ENCODE measurements around the gene AIG1. TPM values are rescaled to one million over a fixed set of nuclear protein-coding genes. Genes with fewer than 3 reads are reported as not detected.
A peak's percentile ranks its signal among the peaks of the same experiment; 100 is the strongest.

The AIG1 gene
- total RNA-seq, 4 donors from 2014 or later = 18.1 to 47.3 (median 22.9) TPM

- TF ChIP-seq CTCF (IDR thresholded peaks at IDR 0.05) = no peak
- DNase-seq (ENCODE audit: low spot score) = no peak
- no peak for ATAC-seq (ENCODE audit: low FRiP score)
These were observed 264.9 kb downstream of the AIG1 start for GRCh38 chr6:143325379-143326140.

- DNase-seq (ENCODE audit: low spot score) (no peak), ATAC-seq (ENCODE audit: low FRiP score) (no peak)
- no peak for TF ChIP-seq CTCF (IDR thresholded peaks at IDR 0.05)
These were observed 268.2 kb downstream of the AIG1 start for GRCh38 chr6:143328876-143329275.

GRCh38 chr6:143329323-143329722 lies 268.6 kb downstream of the AIG1 start:
- TF ChIP-seq CTCF (IDR thresholded peaks at IDR 0.05) = no peak

GRCh38 chr6:143331362-143331761 lies 270.7 kb downstream of the AIG1 start:
- no peak for TF ChIP-seq CTCF (IDR thresholded peaks at IDR 0.05)
- ATAC-seq (ENCODE audit: low FRiP score) (no peak), DNase-seq (ENCODE audit: low spot score) (no peak)

More at GRCh38 chr6:143329323-143329722, 268.6 kb downstream of the AIG1 start:
- no peak for DNase-seq (ENCODE audit: low spot score)
- no peak for ATAC-seq (ENCODE audit: low FRiP score)

GRCh38 chr6:143332153-143332845 lies 271.6 kb downstream of the AIG1 start:
- TF ChIP-seq CTCF (IDR thresholded peaks at IDR 0.05) = no peak
- ATAC-seq (ENCODE audit: low FRiP score) (no peak), DNase-seq (ENCODE audit: low spot score) (no peak)

GRCh38 chr6:143333081-143333480 lies 272.4 kb downstream of the AIG1 start:
- DNase-seq (ENCODE audit: low spot score) = no peak
- ATAC-seq (ENCODE audit: low FRiP score) = peak; percentile 79
- no peak for TF ChIP-seq CTCF (IDR thresholded peaks at IDR 0.05)

Measured in omental fat pad (tissue), 4 donors.